K562 (cell line): ENCODE measurements around the gene ARL17A.
"Not testable (repeated sequence)": the region's sequence is repeated elsewhere in the genome, so short reads cannot be mapped to it uniquely, and the experiment has no call there.

Experiments
- CBFB ChIP-seq: sonication (generic); formaldehyde crosslinking; IDR thresholded peaks from 2 replicates; pipeline ENCODE4 v1.4.0; 2020; ENCODE audit warnings: mild to moderate bottlenecking, missing genetic modification reagents
- CTCF ChIP-seq, 3 experiments: IDR thresholded peaks in 2 of 3; conservative IDR thresholded peaks in 1 of 3; 2 replicates each; pipeline ENCODE4 v1.5.1; 2011 to 2012; ENCODE audit warnings: low read length in 3 of 3, mild to moderate bottlenecking in 3 of 3, control low read depth in 2 of 3, improper control_type of control experiment in 1 of 3, inconsistent platforms in 1 of 3, low read depth in 1 of 3, mixed read lengths in 1 of 3, moderate library complexity in 1 of 3; ENCODE audit not compliant: insufficient read depth in 2 of 3
- NEUROD1 ChIP-seq: fragments of 150-350 bp; IDR thresholded peaks from 2 replicates; pipeline ENCODE4 v1.6.1; 2014; ENCODE audit warnings: borderline replicate concordance, low read length, low read depth; ENCODE audit not compliant: partially characterized antibody
- NR1H2 ChIP-seq: sonication (generic); formaldehyde crosslinking; IDR thresholded peaks from 2 replicates; pipeline ENCODE4 v1.4.0; 2020; ENCODE audit warnings: mild to moderate bottlenecking, missing genetic modification reagents
- POLR2A ChIP-seq: fragments of 450-650 bp; conservative IDR thresholded peaks from 2 replicates; pipeline ENCODE4 v1.6.1; 2016
- POLR2AphosphoS5 ChIP-seq: IDR thresholded peaks from 2 replicates; pipeline ENCODE4 v1.6.1; 2011; ENCODE audit warnings: mild to moderate bottlenecking, low read depth, low read length, moderate library complexity; ENCODE audit not compliant: control insufficient read depth, insufficient read depth
- POLR3G ChIP-seq: IDR thresholded peaks from 2 replicates; pipeline ENCODE4 v1.6.1; 2011; ENCODE audit not compliant: insufficient read length, insufficient replicate concordance; ENCODE audit errors: extremely low read depth
- PRDM10 ChIP-seq: fragments of 450-650 bp; IDR thresholded peaks from 2 replicates; pipeline ENCODE4 v1.6.1; 2018; ENCODE audit not compliant: partially characterized antibody
- REST ChIP-seq, 2 experiments: fragments of 450-650 bp; formaldehyde crosslinking in 1 of 2; IDR thresholded peaks; 2 replicates each; pipeline versions ENCODE4 v1.4.0 to v1.6.1; 2014 to 2020; ENCODE audit warnings: mild to moderate bottlenecking in 2 of 2, borderline replicate concordance in 1 of 2, low read depth in 1 of 2
- TRIM25 ChIP-seq: fragments of 450-650 bp; IDR thresholded peaks from 2 replicates; pipeline ENCODE4 v1.7.0; 2016; ENCODE audit warnings: borderline replicate concordance
- ZNF274 ChIP-seq: IDR thresholded peaks from 2 replicates; pipeline ENCODE4 v1.6.1; 2011; ENCODE audit warnings: low read depth, mild to moderate bottlenecking, low read length, moderate library complexity, borderline replicate concordance
- ZNF3 ChIP-seq: fragments of 250-450 bp; sonication (Bioruptor Pico); IDR thresholded peaks from 2 replicates; pipeline ENCODE4 v1.5.0; 2021; ENCODE audit warnings: mild to moderate bottlenecking, moderate library complexity

DNA sequence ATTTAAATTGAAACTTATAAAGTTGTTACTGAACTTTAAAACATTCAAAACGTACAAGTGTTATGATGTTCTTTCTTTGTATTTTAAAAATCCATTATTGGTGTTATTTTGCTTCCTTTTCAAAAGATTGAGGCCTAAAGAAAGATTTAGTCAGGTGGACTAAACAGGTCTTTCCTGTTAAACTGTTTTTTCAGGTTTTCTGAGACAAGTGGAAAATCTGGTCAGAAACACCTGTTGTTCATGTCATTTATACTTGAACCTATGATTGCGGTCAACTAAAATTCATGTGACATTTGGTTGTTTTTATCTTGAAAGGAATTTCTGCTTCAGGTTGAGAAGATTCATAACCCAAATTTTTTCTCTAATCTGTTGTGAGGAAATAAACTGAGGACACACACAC, 98.2 kb downstream of the ARL17A start:
- not testable (repeated sequence) for TF ChIP-seq POLR2A; CTCF (IDR thresholded peaks at IDR 0.05 in 2 of 3, conservative IDR thresholded peaks at IDR 0.05 in 1 of 3; ENCODE audit: insufficient read depth in 2 of 3, low read depth in 1 of 3, low read length in 3 of 3); ZNF274; REST (IDR thresholded peaks at IDR 0.05; ENCODE audit: borderline replicate concordance); REST (CRISPR knock-in tag; IDR thresholded peaks at IDR 0.05; ENCODE audit: low read depth); PRDM10; ZNF3; NEUROD1; TRIM25; CBFB (CRISPR knock-in tag); NR1H2 (CRISPR knock-in tag); POLR3G; POLR2AphosphoS5
